Epithelial cell of esophagus (primary cell): ENCODE data around the gene SECTM1.

Source experiments
- DNase-seq: peaks from one replicate; pipeline ENCODE4 v3.0.0; 2010; ENCODE audit warnings: low read depth
- H3K4me3 ChIP-seq: 2 replicates; pipeline ENCODE4 v1.5.1; 2011; ENCODE audit warnings: mild to moderate bottlenecking, low read length, control low read depth
- CTCF ChIP-seq: IDR thresholded peaks from 2 replicates; pipeline ENCODE4 v1.5.1; 2011; ENCODE audit warnings: low read depth, mild to moderate bottlenecking, low read length, control low read depth, inconsistent platforms; ENCODE audit not compliant: insufficient read depth; ENCODE audit errors: missing control alignments

SECTM1 gene

GRCh38 chr17:82327289-82327688, 6.3 kb downstream of the SECTM1 start:
- TF ChIP-seq CTCF, result no peak
- DNase-seq, result no peak
- no peak overlapping the region for H3K4me3 ChIP-seq

GRCh38 chr17:82325286-82326180, 8.0 kb downstream of the SECTM1 start:
- no peak overlapping the region for H3K4me3 ChIP-seq
- DNase-seq, result no peak
- TF ChIP-seq CTCF, result no peak

- no peak for TF ChIP-seq CTCF
- no peak overlapping the region for H3K4me3 ChIP-seq
- DNase-seq, result peak; percentile 39
These were observed 8.8 kb downstream of the SECTM1 start for GRCh38 chr17:82324566-82325285.

- H3K4me3 ChIP-seq, result no peak overlapping the region
- DNase-seq, result no peak
- no peak for TF ChIP-seq CTCF
These were observed 9.9 kb downstream of the SECTM1 start for GRCh38 chr17:82323514-82324234.

GRCh38 chr17:82322526-82323453, 10.8 kb downstream of the SECTM1 start:
- H3K4me3 ChIP-seq, result no peak overlapping the region
- DNase-seq, result no peak

More at GRCh38 chr17:82322526-82323453, 10.8 kb downstream of the SECTM1 start:
- no peak for TF ChIP-seq CTCF
